NCI-H774 (cell line): Measurements from ENCODE around the gene JTB.

Source experiments
- DNase-seq: peaks from one replicate; lab custom pipeline; 2025; lab: John Stamatoyannopoulos, UW

JTB gene

GRCh38 chr1:153932156-153933131 is 45.0 kb downstream of the JTB start:
- no peak for DNase-seq

GRCh38 chr1:153929981-153930948 is 47.2 kb downstream of the JTB start:
- DNase-seq: no peak

- no peak for DNase-seq
These were observed 48.0 kb downstream of the JTB start for GRCh38 chr1:153929426-153929825.

- DNase-seq: no peak
These were observed 48.6 kb downstream of the JTB start for GRCh38 chr1:153928791-153929341.

- DNase-seq: no peak
These were observed 49.2 kb downstream of the JTB start for GRCh38 chr1:153928245-153928644.

GRCh38 chr1:153926405-153926804 is 51.1 kb downstream of the JTB start:
- DNase-seq: no peak
